Keratinocyte (primary cell): ENCODE data around the gene ADAM22. TPM values are rescaled to one million over a fixed set of nuclear protein-coding genes. Genes with fewer than 3 reads are reported as not detected.

Source experiments
- DNase-seq: peaks from one replicate; pipeline ENCODE4 v3.0.0-alpha.2; 2011; ENCODE audit warnings: low read depth, missing footprints, low spot score
- FAIRE-seq: peaks from 2 replicates; lab custom pipeline; 2011; peaks lifted over from hg19 to GRCh38; lab: Jason Lieb, UNC
- H2AFZ ChIP-seq: 2 replicates; pipeline ENCODE4 v1.6.0; 2012; ENCODE audit warnings: low read length, control low read depth, inconsistent platforms; ENCODE audit not compliant: control insufficient read depth
- H3K27ac ChIP-seq: 2 replicates; pipeline ENCODE4 v1.5.1; 2011; ENCODE audit warnings: low read length; ENCODE audit not compliant: control insufficient read depth, insufficient read depth
- H3K27me3 ChIP-seq: 3 replicates; pipeline ENCODE4 v1.6.0; 2011; ENCODE audit warnings: low read length; ENCODE audit not compliant: control insufficient read depth, insufficient read depth; ENCODE audit errors: extremely low read depth
- H3K36me3 ChIP-seq, 2 experiments: 2 replicates in 1 of 2; 3 replicates in 1 of 2; pipeline ENCODE4 v1.5.1; 2011; ENCODE audit warnings: low read length in 2 of 2, mild to moderate bottlenecking in 1 of 2; ENCODE audit not compliant: control insufficient read depth in 2 of 2, insufficient read depth in 2 of 2; ENCODE audit errors: extremely low read depth in 1 of 2
- H3K4me1 ChIP-seq: 3 replicates; pipeline ENCODE4 v1.5.1; 2011; ENCODE audit warnings: low read length; ENCODE audit not compliant: control insufficient read depth, insufficient read depth; ENCODE audit errors: extremely low read depth
- H3K4me2 ChIP-seq: 3 replicates; pipeline ENCODE4 v1.6.0; 2011; ENCODE audit warnings: low read depth, low read length; ENCODE audit not compliant: control insufficient read depth, insufficient read depth; ENCODE audit errors: extremely low read depth
- H3K4me3 ChIP-seq, 3 experiments: fragments of 200-600 bp in 1 of 3; sonication (generic) in 1 of 3; 2 replicates in 2 of 3; 3 replicates in 1 of 3; pipeline ENCODE4 v1.5.1; 2011 to 2016; ENCODE audit warnings: low read length in 3 of 3, mild to moderate bottlenecking in 3 of 3, control low read depth in 2 of 3, inconsistent platforms in 1 of 3, low read depth in 1 of 3, mixed read lengths in 1 of 3, mixed run types in 1 of 3, moderate library complexity in 1 of 3; ENCODE audit not compliant: control insufficient read depth in 2 of 3, insufficient read depth in 2 of 3; ENCODE audit errors: extremely low read depth in 1 of 3
- H3K79me2 ChIP-seq: 2 replicates; pipeline ENCODE4 v1.6.0; 2012; ENCODE audit warnings: low read length; ENCODE audit not compliant: control insufficient read depth, insufficient read depth
- H3K9ac ChIP-seq: 3 replicates; pipeline ENCODE4 v1.6.0; 2011; ENCODE audit warnings: low read length; ENCODE audit not compliant: control insufficient read depth, insufficient read depth; ENCODE audit errors: extremely low read depth
- H3K9me1 ChIP-seq: 3 replicates; pipeline ENCODE4 v1.6.0; 2011; ENCODE audit warnings: low read length; ENCODE audit not compliant: control insufficient read depth, insufficient read depth; ENCODE audit errors: extremely low read depth
- H3K9me3 ChIP-seq: 2 replicates; pipeline ENCODE4 v1.5.1; 2012; ENCODE audit warnings: low read depth, low read length; ENCODE audit not compliant: control insufficient read depth
- H4K20me1 ChIP-seq: 3 replicates; pipeline ENCODE4 v1.6.0; 2011; ENCODE audit warnings: low read length; ENCODE audit not compliant: control insufficient read depth, insufficient read depth; ENCODE audit errors: extremely low read depth
- EZH2 ChIP-seq: IDR thresholded peaks from one replicate; pipeline ENCODE4 v1.6.1; 2012; ENCODE audit warnings: inconsistent platforms, mild to moderate bottlenecking, low read length, moderate library complexity
- dilution Hi-C: fragments of 300-500 bp; cut with MboI; formaldehyde crosslinking; loops from one replicate; pipeline ENCODE4 v1.7.0; 2020; ENCODE audit warnings: low sequenced_read_pairs; ENCODE audit not compliant: extremely low pct_ligation_motif_present
- polyA plus RNA-seq, 5 experiments: library from polyadenylated mRNA; depleted of rRNA in 3 of 5; stranded (reverse) in 3 of 5; stranded (forward) in 1 of 5; unstranded in 1 of 5; fragments of >200 nt; gene quantifications; 1 replicate in 1 of 5; 2 replicates in 3 of 5; 3 replicates in 1 of 5; pipeline versions ENCODE4 v1.2.1 to v1.2.3, GENCODE V29; 2011 to 2012; ENCODE audit warnings: missing spikeins in 2 of 5, low read depth in 1 of 5, low replicate concordance in 1 of 5
- TF ChIP-seq, protein P1 (sequence below), 3 experiments: IDR thresholded peaks in 1 of 3; conservative IDR thresholded peaks in 1 of 3; optimal IDR thresholded peaks in 1 of 3; 2 replicates in 2 of 3; 3 replicates in 1 of 3; pipeline versions ENCODE3 to v1.5.1; 2011; ENCODE audit warnings: low read length in 3 of 3, mild to moderate bottlenecking in 3 of 3, moderate library complexity in 2 of 3, control low read depth in 1 of 3, inconsistent platforms in 1 of 3; ENCODE audit not compliant: insufficient read depth in 2 of 3; ENCODE audit errors: extremely low read depth in 1 of 3

Gene ADAM22
- polyA plus RNA-seq, 1 donor (not counting 4 experiments of a cell fraction or from before 2014, with no cell fraction given), result 0.07 TPM

GRCh38 chr7:88176190-88176589, 242.1 kb downstream of the ADAM22 start:
- no peaks in the 10 kb centered on the region for H4K20me1 ChIP-seq
- no peaks in the 10 kb centered on the region for H3K27me3 ChIP-seq
- no peaks in the 10 kb centered on the region for H3K79me2 ChIP-seq
- DNase-seq, result no peak
- no peaks in the 10 kb centered on the region for H3K36me3 ChIP-seq
- H3K9ac ChIP-seq, result no peak overlapping the region
- FAIRE-seq, result no peak
- no peak overlapping the region for H3K4me2 ChIP-seq
- no peaks in the 10 kb centered on the region for H3K9me1 ChIP-seq
- TF ChIP-seq, protein P1, sequence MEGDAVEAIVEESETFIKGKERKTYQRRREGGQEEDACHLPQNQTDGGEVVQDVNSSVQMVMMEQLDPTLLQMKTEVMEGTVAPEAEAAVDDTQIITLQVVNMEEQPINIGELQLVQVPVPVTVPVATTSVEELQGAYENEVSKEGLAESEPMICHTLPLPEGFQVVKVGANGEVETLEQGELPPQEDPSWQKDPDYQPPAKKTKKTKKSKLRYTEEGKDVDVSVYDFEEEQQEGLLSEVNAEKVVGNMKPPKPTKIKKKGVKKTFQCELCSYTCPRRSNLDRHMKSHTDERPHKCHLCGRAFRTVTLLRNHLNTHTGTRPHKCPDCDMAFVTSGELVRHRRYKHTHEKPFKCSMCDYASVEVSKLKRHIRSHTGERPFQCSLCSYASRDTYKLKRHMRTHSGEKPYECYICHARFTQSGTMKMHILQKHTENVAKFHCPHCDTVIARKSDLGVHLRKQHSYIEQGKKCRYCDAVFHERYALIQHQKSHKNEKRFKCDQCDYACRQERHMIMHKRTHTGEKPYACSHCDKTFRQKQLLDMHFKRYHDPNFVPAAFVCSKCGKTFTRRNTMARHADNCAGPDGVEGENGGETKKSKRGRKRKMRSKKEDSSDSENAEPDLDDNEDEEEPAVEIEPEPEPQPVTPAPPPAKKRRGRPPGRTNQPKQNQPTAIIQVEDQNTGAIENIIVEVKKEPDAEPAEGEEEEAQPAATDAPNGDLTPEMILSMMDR (optimal IDR thresholded peaks at IDR 0.05 in 1 of 3, IDR thresholded peaks at IDR 0.05 in 1 of 3, conservative IDR thresholded peaks at IDR 0.05 in 1 of 3; ENCODE audit: extremely low read depth in 1 of 3, insufficient read depth in 2 of 3, low read length in 3 of 3), result no peak
- TF ChIP-seq EZH2, result no peak
- H3K4me3 ChIP-seq, result no peak overlapping the region
- no peak overlapping the region for H3K27ac ChIP-seq
- dilution Hi-C loops, result no loop called here
- no peak overlapping the region for H2AFZ ChIP-seq
- H3K4me1 ChIP-seq, result no peaks in the 10 kb centered on the region
- no peaks in the 10 kb centered on the region for H3K9me3 ChIP-seq

DNA sequence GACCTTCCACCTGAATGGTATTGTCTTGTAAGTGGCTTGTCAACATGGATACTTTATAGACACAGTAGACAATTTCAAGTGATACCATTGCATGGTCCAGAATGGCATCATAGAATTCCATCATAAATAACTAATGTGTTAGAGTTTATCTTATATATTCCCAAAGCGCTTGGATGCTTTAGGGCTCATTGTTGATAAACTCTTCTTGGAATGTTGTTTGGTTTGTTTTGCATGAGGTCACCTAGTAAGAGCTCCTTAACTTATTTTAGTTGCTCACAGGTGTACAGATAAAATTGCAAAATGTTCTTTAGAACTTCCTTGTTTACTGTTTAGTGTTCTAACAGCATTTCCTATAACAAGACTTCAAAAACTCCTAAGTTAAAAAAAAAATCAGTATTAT, 249.0 kb downstream of the ADAM22 start:
- H2AFZ ChIP-seq, result no peak overlapping the region
- FAIRE-seq (no peak), DNase-seq (no peak)
- no peaks in the 10 kb centered on the region for H3K79me2 ChIP-seq
- H3K36me3 ChIP-seq, result no peaks in the 10 kb centered on the region
- H3K27ac ChIP-seq, result no peak overlapping the region
- H3K9me1 ChIP-seq, result no peaks in the 10 kb centered on the region
- no peak overlapping the region for H3K9ac ChIP-seq
- H3K9me3 ChIP-seq, result no peaks in the 10 kb centered on the region
- no peaks in the 10 kb centered on the region for H4K20me1 ChIP-seq
- H3K4me1 ChIP-seq, result peaks cover 21% of the 10 kb centered on the region
- dilution Hi-C loops, result no loop called here
- no peaks in the 10 kb centered on the region for H3K27me3 ChIP-seq
- H3K4me3 ChIP-seq, result no peak overlapping the region
- H3K4me2 ChIP-seq, result no peak overlapping the region
- TF ChIP-seq, protein P1 (optimal IDR thresholded peaks at IDR 0.05 in 1 of 3, IDR thresholded peaks at IDR 0.05 in 1 of 3, conservative IDR thresholded peaks at IDR 0.05 in 1 of 3; ENCODE audit: extremely low read depth in 1 of 3, insufficient read depth in 2 of 3, low read length in 3 of 3), result no peak
- TF ChIP-seq EZH2, result no peak
